NCI-H510A (cell line): ENCODE results near the gene OR8H1.

Experiments
- DNase-seq: peaks from one replicate; lab custom pipeline; 2025; lab: John Stamatoyannopoulos, UW

The OR8H1 gene, protein sequence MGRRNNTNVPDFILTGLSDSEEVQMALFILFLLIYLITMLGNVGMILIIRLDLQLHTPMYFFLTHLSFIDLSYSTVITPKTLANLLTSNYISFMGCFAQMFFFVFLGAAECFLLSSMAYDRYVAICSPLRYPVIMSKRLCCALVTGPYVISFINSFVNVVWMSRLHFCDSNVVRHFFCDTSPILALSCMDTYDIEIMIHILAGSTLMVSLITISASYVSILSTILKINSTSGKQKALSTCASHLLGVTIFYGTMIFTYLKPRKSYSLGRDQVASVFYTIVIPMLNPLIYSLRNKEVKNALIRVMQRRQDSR

DNA sequence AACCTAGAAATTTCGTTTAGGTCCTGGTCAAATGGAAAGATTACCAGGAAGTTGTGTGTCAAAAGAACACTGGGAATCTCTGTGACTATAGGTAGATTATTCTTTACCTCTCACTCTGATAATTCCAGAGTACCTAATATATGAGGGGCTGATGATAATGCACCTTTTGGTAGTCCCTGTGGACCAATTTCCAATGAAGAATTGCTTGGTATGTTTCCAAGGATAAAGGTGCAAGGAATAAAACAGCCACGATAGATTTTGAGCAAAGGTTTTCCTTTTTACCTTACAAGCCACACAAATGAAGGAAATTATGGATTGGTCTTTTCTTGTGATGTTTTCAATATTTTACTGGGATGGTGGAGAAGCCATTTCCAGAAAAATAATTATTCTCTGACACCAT, at the start of gene OR8H1:
Gene OR8H1 (minus strand): TSS at position 101 of the 400 bp plus-strand sequence. CDS start 1,192 bp downstream, outside the sequence.
- no peak for DNase-seq

DNA sequence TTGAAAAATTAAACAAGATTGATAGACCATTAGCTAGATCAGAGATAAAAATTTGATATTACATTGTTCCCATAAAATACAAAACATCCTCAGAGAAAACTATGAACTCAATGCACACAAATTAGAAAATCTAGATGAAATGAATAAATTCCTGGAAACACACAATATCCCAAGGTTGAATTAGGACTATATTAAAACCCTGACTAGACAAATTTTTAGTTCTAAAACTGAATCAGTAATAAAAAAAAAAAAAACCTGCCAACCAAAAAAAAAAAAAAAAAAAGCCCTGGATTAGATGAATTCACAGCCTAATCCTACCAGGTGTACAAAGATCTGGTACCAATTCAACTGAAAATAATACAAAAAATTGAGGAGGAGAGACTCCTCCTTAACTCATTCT, 48.2 kb upstream of the OR8H1 start:
- DNase-seq = no peak

DNA sequence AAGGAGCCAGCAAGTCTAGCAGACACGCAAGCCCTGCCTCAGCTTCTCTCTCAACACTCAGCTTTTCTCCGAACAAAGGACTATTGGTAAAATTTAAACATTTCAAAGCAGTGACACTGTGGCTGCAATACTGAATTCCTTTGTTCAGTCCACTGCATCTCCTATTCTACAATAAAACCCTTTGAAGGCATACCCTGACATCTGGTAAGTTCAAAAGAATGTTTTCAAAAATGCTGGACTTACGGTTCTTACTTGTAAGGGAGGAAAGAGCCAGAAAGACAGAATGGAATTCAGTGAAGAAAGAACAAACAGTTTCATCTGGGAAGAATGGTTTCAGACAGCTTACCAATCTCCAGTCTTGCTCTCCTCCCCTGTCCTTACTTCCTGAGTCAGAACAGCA, 41.1 kb upstream of the OR8H1 start:
- DNase-seq = no peak

DNA sequence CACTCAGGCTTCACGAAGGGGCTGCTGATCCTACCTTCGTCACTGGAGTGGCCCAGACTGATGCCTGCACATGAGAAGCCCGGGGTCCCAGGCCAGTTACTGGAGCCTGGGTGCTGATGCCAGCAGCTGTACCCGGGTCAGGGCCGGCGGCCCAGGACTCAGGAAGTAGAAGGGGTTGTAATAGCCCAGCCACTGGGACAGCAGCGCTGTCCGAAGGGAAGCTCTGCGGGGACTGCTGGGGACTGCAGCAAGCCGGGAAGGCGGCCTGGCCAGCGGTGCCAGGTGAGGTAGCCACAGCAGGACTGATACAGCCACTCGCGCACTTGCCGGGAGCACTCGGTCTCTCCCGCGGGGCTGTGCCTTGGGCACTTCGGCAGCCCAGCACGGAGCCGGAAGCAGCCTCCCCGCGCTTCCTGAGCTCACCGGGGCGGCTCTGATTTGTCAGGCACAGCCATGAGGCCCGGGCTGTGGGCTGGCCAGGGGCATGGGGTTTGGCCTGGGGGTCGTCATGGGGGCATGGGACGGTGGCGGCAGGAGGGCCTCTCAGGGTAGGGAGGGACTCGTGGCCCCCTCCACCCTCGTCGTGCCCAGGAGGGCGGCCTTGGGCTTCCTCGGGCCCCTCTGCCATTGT, 39.9 kb upstream of the OR8H1 start:
- DNase-seq = no peak

DNA sequence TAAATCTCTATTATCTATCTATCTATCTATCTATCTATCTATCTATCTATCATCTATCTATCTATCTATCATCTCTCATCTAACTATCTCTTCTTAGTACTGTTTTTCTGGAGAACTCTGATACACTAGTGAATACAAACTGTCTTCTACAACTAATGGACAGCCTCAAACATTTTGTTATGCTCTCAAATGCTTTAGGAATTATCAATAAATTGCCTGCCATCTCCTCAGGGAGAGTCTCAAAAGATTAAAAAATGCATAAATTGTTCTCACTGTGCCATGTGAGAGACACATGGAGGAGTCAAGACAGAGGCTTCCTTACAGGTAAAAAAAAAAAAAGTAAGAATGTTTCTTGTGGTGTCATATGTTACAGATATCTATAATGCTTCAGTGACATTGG, 22.8 kb upstream of the OR8H1 start, which contains the start of gene OR8K3:
Gene OR8K3 (plus strand): TSS at position 301 of the 400 bp plus-strand sequence. CDS start 3,163 bp downstream, outside the sequence.
- DNase-seq = no peak

DNA sequence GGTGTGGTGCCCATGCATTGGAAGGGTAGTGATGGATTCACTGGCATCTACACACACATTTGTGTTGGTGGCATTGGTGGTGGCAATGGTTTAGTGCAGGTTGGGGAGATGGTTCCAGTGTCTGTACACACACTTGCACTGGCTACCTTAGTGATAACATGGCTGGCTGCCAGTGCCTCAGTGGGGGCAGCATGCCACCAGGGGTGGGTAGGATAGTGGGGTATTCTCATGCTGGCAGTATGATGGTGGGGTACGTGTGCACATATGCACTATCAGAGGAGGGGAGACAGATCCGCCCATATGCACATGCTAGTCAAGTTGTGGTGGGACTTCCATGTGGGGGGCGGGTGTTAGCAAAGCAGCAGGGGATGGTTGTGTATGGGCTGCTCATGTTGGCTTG, 15.8 kb upstream of the OR8H1 start:
- no peak for DNase-seq

DNA sequence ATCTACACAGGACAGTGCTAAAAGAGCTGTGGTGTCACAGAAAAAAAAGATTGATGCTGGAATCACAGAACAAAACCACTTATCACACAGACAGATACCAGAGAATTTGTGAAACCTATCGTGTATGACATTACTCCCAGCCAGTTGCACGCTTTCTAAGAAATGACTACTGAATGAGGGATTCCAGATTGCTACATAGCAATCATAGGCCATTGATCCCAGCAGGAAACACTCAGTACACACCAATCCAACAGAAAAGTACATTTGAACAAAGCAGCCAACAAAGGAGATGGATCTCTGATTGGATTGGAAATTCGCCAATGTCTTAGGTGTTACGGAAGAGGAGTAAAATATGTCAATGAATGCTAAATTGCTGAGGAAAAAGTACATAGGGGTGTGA, 4.8 kb upstream of the OR8H1 start:
- DNase-seq = no peak

DNA sequence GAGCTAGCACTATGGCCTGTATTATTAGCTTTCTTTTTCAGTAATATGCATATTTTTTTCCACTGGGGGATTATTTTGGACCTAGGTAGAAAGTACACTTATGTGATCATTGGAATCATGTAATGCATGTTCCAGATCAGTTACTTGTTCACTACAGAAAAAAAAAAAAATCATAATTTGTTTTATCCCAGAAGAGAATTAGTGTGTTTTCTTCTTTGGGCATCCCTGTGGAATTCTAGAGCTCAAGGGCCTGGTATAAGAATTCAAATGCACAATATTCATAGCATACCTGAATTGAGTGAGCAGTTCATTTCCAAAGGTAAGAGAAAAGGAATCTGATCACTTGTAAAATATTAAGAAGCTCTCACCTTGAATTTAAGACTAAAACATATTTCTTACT, 18.2 kb downstream of the OR8H1 start, which contains the start of gene OR5T1:
Gene OR5T1 (plus strand): TSS at position 301 of the 400 bp plus-strand sequence. CDS start 1,485 bp downstream, outside the sequence.
- no peak for DNase-seq

DNA sequence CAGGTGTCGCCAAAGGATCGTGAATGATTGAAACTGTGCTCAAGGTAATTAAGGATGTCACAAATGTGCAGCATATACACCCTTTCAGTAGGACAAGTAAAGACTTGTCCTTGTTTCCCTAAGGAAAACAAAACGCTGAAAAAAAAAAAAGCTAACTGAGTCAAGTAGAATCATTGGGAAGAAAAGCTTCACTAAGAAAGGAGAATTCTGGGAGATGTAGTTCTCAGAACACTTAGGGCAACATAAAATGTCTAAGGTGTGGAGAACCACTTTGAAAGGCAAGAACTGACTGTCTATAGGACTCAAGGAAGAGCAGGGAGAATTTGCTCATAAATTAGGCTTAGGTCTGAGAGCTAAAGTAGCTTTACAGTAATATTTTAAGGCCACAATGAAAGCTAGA, 21.0 kb downstream of the OR8H1 start:
- no peak for DNase-seq

DNA sequence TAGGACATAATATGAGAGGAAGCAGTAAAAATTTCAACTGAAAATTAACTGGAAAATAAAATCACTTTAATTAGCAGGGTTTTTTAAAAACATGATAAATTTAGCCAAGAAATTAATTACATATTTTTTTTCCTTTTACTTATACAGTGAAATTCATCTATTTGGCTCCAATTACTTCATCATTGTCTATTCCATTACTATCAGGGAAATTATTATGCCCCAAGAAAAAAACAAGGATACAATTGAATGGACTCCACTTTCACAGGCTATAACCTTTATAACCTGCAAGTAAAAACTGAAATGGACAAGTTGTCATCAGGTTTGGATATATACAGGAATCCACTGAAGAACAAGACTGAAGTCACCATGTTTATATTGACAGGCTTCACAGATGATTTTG, 40.1 kb downstream of the OR8H1 start, which contains the start of gene OR5T3:
Gene OR5T3 (plus strand): TSS at position 301 of the 400 bp plus-strand sequence. CDS start 0 bp downstream, at position 301.
- DNase-seq = no peak
